Muscle of arm (tissue), 12 donors: ENCODE measurements around the gene UBD. TPM values are rescaled to one million over a fixed set of nuclear protein-coding genes. Genes with fewer than 3 reads are reported as not detected.

Experiments
- DNase-seq: peaks from one replicate; pipeline ENCODE4 v3.0.0-alpha.2; 2013
- polyA plus RNA-seq, 12 donors: library from polyadenylated mRNA; unstranded; fragments of 120-200 nt; gene quantifications; one replicate each; pipeline ENCODE4 v1.2.1, GENCODE V29; 2013; ENCODE audit not compliant: insufficient read length in 12 of 12

The UBD gene
- polyA plus RNA-seq, 12 donors, result 0.14 to 13.8 (median 2.1) TPM; not detected in 7

GRCh38 chr6:29561606-29562181 is 2.2 kb upstream of the UBD start:
- no peak for DNase-seq

GRCh38 chr6:29561091-29561490 is 1.6 kb upstream of the UBD start:
- no peak for DNase-seq

GRCh38 chr6:29558439-29559079 is 973 bp downstream of the UBD start:
- no peak for DNase-seq

- no peak for DNase-seq
These were observed 2.2 kb downstream of the UBD start for GRCh38 chr6:29557320-29557719.

- DNase-seq, result no peak
These were observed 4.8 kb downstream of the UBD start for GRCh38 chr6:29554764-29555163.

GRCh38 chr6:29553268-29554057 is 6.1 kb downstream of the UBD start:
- peak; percentile 34 for DNase-seq

- peak; percentile 57 for DNase-seq
These were observed 7.0 kb downstream of the UBD start for GRCh38 chr6:29552512-29553051.

GRCh38 chr6:29547573-29547972 is 12.0 kb downstream of the UBD start:
- no peak for DNase-seq

GRCh38 chr6:29537714-29538403 is 21.7 kb downstream of the UBD start:
- no peak for DNase-seq

GRCh38 chr6:29532320-29532951 is 27.1 kb downstream of the UBD start:
- DNase-seq, result no peak

GRCh38 chr6:29531668-29532067 is 27.9 kb downstream of the UBD start:
- no peak for DNase-seq

GRCh38 chr6:29530671-29531310 is 28.7 kb downstream of the UBD start:
- no peak for DNase-seq

- DNase-seq, result no peak
These were observed 29.6 kb downstream of the UBD start for GRCh38 chr6:29529956-29530355.

- DNase-seq, result no peak
These were observed 30.5 kb downstream of the UBD start for GRCh38 chr6:29528988-29529560.

- DNase-seq, result no peak
These were observed 31.1 kb downstream of the UBD start for GRCh38 chr6:29528300-29528931.

GRCh38 chr6:29527564-29527963 is 32.0 kb downstream of the UBD start:
- DNase-seq, result no peak

- DNase-seq, result no peak
These were observed 32.4 kb downstream of the UBD start for GRCh38 chr6:29527126-29527525.

- DNase-seq, result no peak
These were observed 34.3 kb downstream of the UBD start for GRCh38 chr6:29525311-29525639.

GRCh38 chr6:29524444-29525310 is 34.9 kb downstream of the UBD start:
- DNase-seq, result no peak
